HG02943 (cell line): ENCODE measurements around the gene ITFG1.
"Not testable (repeated sequence)": the region's sequence is repeated elsewhere in the genome, so short reads cannot be mapped to it uniquely, and the experiment has no call there.

Experiments used
- ATAC-seq: cut with Tn5 transposase; IDR thresholded peaks from one replicate; pipeline ENCODE4 v1.9.1; 2021; ENCODE audit warnings: mild to moderate bottlenecking, low read depth, moderate library complexity; ENCODE audit not compliant: unreplicated experiment

The ITFG1 gene

DNA sequence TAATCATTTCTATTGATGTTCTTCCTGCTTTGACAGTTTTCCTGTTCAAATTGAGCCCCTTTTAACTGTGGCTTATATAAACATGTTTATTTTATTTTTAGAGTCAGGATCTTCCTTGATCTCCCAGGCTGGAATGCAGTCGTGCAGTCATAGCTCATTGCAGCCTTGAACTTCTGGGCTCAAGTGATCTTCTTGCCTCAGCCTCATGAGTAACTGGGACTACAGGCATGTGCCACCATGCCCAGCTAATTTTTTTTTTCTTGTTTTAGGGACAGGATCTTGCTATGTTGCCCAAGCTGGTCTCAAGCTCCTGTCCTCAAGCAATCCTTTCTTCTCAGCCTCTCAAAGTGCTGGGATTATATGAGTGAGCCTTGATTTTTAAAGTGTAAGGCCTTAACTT lies 14.9 kb upstream of the ITFG1 start:
- ATAC-seq: no peak

DNA sequence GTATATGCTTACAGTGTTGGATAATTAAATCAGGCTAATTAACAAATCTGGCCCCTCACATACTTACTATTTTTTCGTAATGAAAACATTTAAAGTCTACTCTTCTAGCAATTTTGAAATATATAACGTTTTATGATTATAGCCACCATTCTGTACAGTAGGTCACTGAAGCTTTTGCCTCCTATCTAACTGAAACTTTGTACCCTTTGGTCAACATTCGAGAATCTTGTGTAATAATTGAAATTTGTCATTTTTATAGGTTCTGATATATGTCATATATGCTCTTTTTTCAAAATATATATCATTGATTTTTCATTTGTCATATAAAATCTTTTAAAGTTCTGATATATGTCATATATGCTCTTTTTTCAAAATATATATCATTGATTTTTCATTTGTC lies 12.9 kb upstream of the ITFG1 start:
- no peak for ATAC-seq

DNA sequence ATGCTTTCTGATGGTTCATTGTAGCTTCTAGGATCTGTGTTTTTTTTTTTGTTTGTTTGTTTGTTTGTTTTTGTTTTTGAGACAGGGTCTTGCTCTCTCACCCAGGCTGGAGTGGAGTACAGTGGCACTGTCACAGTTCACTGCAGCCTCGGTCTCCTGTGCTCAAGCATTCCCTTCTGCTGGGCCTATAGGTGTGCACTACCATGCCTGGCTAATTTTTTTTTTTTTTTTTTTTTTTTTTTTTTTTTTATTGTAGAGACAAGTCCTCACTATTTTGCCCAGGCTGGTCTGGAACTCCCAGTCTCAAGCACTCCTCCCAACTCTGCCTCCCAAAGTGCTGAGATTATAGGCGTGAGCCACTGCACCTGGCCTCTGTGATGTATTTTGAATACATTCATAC lies 12.1 kb upstream of the ITFG1 start:
- ATAC-seq: not testable (repeated sequence)

DNA sequence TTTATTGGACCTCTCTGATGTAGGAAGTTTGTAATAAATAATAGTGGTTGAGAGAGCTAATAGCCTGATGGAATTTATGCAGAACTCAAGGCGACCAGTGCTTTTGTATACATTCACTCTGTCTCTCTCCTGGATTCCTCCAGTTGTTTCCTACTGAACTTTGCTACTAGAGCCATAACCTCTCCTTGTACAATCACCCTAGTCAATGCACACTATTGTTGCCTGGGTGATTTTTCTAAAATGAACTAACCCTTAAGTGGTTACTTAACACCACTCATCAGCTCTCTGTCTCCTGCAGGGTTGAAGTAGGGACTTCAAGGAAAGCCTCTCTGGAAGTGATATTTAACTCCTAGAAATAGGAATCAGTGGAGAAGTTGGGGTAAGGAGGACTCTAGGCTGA lies 9.9 kb upstream of the ITFG1 start:
- ATAC-seq: no peak

DNA sequence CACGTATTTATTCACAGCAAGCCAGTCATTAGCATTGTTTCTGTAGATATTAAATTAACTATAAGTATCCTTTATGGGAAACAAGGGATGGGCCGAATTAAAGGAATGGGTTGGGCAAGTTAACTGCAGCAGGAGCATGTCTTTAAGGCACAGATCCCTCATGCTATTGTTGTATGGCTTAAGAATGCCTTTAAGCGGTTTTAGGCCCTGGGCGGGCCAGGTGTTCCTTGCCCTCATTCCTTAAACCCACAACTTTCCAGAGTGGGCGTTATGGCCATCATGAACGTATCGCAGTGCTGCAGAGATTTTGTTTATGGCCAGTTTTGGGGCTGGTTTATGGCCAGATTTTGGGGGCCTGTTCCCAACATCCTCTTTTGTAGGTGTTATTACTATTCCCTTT lies 9.3 kb upstream of the ITFG1 start:
- no peak for ATAC-seq

DNA sequence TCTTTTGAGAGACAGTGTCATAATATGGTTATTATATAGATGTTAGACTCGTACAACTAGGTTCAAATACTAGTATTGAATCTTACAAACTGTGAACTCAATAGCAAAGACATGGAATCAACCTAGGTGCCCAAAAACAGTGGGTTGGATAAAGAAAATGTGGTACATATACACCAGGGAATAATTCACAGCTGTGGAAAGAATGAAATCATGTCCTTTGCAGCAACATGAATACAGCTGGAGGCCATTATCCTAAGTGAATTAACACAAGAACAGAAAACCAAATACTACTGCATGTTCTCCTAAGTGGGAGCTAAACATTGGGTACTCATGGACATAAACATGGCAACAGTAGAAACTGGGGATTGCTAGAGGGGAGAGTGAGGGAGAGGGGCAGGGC lies 8.4 kb upstream of the ITFG1 start:
- no peak for ATAC-seq

DNA sequence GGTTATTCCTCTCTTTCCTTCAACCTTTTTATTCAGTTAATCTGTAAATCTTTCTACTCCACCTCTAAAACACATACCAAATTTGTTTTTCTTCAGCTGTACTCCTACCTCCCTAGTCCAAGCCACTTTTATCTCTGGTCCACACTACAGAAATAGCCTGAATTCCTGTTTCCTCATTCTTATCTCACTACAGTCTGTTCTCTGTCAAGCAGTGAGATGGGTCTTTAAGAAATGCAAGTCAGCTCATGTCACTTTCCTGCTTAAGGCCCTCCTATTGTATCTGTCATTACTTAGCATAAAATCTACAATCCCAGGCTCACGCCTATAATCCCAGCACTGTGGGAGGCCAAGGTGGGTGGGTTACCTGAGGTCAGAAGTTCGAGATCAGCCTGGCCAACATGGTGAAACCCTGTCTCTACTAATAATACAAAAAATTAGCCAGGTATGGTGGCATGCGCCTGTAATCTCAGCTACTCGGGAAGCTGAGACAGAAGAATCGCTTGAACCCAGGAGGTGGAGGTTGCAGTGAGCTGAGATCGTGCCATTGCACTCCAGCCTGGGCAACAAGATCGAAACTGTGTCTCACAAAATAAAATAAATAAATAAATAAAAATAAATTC lies 7.3 kb upstream of the ITFG1 start:
- ATAC-seq: not testable (repeated sequence)

DNA sequence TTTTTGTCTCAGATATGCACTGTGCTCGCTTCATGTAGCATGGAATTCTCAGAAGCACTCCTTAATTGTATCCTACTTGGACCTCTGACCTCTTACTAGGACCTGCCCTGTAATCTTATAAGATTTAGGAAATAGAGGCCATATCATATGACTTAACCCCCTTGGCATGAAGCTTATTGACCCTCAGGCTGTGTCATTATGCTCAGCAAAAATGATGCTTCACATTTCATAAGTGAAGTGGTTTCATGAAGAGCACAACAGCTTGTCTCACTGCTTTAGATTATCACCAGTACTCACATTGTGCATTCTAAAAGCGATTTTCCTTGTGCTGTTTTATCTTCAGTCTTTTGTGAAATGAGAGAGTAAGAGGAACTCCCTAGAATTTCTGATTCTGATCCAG lies 6.6 kb upstream of the ITFG1 start:
- no peak for ATAC-seq

DNA sequence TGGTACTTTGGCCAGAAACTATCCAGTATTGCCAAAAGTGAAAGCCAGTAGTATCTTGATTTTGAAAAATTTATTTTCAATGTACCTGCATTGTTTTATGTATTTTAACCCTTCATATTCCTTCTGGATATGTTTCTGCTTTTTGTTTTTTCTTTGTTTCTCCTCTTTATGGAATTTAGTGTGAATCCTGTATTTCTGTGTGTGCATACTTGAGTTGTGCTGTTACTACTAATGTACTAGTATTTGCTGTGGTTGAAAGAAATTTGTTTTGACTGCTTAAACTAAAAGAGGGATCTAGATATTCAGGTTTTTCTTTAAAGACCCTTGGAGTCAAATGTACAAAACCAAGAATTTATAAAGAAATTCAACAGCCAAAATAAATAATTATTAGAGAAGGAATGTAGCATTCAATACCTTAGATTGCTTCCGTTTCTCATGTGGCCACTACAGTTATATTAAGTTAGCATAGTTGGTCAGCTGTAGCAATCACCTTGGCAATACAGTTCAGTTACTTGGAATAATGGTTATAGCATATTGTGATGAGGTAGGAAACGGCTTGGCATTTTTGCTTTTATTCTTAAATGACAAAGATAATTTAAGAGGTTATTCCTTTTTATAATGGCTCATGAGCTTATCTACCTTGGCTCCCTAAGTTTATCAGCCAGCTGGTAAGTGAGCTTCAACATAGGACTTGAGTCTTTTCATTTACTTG lies 5.2 kb upstream of the ITFG1 start:
- no peak for ATAC-seq

DNA sequence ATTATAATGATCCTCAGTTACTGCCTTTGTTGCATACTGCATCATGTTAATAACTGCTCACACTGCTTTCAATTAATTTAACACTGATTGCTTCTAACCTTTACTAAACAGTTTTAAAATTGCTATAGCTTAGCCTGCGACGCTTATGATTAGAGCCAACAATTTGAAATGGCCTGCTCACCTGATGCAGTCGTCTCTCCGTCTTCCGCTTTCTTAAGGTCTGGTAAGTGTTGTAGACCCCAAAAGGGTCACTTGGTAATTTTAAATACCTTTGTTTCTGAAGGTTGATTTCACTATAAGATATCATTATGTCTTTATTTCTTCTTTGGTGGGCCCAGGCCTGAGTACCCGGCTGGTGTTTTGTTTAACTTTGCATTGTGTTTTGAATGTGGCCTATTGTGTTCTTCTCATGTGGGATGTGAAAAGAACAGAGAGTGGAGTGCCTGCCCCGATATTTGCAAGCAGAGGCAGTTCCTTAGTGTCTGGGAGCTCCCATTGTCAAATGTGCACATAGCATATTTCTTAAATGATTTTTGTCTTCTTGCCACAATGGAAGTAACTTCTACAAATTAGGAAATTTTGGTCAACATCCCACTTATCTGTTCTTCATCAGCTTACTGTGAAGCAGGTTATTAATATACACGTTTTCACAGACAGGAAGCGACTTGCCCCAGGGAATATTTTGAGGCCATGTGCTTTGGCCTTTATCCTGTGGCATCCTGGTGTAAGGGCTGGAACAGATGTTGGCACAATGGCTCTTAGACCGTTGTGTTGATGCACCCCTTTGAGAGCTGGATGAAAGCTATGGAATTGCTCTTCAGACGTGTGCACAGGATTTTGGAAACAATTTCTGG lies 3.1 kb upstream of the ITFG1 start:
- no peak for ATAC-seq

DNA sequence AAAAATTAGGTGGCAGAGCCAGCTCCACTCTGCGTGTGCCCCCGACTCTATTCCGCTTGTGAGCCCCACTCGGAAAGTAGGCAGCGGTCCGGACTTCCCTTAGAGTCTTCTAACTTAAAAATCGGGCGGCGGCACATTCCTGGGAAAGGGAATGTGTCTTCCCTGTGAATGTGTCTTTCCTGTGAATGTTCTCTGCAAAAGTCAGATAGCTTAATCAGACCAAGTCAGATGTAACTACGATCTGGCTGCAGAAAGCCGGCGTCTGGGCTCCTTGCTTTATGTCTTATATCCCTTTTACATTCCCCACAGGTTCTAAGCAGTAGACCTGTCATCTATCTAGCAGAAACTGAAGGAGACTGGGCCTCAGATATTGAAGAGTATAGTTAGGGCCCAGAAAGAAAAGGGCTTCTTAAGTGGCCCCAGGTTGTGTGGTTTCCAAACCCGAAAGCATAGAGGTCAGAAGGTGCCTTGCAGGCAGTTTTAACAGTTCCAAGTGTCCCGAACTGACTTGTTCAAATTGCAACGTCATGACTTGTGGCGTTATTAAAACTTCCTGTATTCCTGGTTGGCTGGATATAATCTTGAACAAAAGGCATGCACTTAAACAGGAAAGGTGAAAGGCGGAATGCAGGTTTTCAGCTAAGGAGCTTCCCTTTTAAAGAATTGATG lies 869 bp upstream of the ITFG1 start:
- peak; percentile 35 for ATAC-seq

DNA sequence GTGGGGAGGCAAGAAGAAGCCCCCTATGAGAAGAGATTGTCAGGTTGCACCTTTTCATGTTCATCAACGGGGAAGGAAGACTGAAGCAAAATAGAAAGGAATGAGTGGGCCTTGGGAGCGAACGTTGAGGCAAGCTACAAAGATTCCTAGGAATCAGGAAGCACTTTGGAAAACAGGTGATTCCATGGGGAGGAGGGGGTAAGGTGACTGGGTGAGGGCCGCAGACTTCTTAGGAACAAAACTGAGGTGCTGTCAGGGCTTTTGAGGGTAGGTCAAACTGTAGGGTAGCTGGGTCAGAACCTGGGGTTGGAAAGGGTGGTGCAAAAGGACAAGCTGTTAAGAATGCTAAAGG lies 528 bp downstream of the ITFG1 start:
- ATAC-seq: no peak

DNA sequence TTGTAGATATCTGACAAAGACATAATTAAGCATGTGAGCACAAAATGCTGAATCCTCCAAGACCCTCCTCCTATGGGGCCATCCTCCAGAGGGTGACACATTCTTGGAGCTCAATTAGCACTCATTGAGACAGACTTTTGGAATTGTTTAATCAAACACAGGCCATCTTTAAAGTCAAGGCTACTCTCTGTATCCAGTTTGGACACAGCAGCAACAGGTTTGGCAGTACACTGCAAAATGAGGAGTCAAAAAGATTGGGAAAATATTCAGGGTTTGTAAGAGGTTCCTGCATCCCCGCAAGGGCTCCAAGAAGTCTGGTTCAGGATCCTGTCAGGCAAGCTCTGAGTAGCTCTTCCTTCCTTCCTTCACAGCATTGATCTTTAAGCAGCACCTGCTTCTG lies 1.3 kb downstream of the ITFG1 start:
- no peak for ATAC-seq

DNA sequence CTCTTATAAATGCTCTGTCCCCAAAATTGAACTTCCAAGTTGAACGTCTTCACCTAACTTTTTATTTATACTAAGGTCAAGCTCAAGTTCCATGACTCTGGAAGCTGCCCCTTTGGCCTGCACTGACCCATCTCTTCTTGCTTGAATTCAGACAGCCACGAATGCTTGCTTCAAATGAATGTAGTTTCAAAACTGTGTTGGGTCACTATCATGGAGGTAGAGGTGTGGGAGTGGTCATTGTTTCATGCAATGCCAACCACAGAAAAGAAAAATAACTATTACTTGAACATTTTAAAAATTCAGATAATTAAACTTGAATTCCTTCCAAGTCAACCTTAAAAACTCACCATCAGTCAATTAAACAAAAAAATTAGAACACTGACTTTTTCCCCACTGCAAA lies 2.5 kb downstream of the ITFG1 start:
- ATAC-seq: no peak

DNA sequence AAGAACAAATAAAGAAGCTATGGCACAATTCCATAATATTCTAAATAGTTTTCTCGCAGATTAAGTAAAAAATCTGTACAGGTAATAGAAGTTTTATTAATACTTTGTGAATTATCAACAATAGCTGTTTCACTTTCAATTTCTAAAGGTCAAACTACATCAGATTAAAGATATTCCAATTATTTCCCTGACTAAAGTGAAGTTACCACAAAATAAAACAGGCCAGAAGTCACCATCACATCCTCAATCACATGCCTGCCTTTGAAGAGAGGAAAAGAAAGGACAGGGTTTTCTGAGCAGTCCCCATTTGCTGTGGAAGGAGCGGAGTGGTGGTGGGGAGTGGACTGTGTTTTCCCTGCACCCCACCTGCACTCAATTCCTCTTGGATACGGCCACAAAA lies 11.1 kb downstream of the ITFG1 start:
- ATAC-seq: no peak

DNA sequence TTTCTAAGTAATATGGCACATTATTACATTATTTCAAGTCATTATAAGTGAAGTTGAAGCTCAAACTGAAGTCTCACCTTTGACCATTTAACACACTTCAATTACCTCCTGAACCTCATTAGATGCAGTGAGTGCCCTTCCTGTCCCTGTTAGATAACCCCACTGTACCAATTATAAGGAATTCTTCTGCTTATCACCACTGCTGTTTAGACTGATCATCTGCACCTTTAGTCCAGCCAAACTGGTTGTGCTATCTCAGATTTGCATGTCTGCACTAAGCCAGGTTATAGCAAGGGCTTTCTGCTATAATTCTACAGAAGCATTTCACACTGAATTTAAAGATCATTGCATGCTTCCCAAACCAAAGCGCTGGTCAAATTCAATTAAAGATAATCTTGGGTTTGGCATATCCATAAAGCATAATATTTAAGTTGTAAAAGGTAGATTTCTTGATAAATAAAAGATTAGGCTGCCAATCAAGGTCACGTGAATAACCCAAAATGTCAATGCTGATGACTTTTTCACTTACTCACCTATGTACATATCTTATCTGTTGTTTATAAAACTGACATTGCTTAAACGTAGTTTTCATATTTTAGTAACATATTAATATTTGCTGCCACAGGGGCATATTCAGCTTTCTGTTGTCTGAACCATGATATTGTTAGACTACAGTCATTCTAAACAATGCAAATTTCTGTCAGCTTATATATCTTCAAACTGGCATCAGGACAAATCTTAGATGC lies 11.9 kb downstream of the ITFG1 start:
- no peak for ATAC-seq

DNA sequence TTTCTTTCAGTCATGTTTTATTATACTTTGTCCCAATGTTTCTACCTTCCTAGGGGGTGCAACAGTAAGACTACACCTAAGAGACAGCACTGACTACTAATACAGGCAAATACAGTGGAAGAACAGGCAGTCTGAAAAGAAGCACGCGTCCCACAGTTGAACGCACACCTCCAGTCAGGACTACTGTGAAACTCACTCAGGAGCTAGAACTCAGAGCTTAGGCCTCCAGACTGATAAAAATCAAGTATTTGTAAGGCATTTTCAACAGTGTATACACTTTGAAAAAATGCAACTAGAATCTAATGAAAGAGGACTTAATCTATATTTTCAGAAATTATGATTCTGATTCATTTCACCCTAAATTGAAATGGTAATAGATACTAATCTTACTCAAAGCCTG lies 14.4 kb downstream of the ITFG1 start:
- ATAC-seq: no peak

DNA sequence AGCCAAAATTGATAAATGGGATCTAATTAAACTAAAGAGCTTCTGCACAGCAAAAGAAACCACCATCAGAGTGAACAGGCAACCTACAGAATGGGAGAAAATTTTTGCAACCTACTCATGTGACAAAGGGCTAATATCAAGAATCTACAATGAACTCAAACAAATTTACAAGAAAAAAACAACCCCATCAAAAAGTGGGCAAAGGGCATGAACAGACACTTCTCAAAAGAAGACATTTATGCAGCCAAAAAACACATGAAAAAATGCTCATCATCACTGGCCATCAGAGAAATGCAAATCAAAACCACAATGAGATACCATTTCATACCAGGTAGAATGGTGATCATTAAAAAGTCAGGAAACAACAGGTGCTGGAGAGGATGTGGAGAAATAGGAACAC lies 18.0 kb downstream of the ITFG1 start:
- not testable (repeated sequence) for ATAC-seq

DNA sequence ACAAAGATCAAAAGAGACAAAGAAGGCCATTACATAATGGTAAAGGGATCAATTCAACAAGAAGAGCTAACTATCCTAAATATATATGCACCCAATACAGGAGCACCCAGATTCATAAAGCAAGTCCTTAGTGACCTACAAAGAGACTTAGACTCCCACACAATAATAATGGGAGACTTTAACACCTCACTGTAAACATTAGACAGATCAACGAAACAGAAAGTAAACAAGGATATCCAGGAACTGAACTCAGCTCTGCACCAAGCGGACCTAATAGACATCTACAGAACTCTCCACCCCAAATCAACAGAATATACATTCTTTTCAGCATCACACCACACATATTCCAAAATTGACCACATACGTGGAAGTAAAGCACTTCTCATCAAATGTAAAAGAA lies 20.8 kb downstream of the ITFG1 start:
- ATAC-seq: not testable (repeated sequence)

DNA sequence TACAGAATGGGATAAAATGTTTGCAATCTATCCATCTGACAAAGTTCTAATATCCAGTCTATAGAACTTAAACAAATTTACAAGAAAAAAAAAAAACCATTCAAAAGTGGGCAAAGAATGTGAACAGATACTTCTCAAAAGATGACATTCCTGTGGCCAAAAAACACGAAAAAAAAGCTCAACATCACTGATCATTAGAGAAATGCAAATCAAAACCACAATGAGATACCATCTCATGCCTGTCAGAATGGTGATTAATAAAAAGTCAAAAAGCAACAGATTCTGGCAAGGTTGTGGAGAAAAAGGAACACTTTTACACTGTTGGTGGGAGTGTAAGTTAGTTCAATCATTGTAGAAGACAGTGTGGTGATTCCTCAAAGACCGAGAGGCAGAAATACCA lies 26.6 kb downstream of the ITFG1 start:
- not testable (repeated sequence) for ATAC-seq
